ENCODE results near the gene AFF3.

DNA sequence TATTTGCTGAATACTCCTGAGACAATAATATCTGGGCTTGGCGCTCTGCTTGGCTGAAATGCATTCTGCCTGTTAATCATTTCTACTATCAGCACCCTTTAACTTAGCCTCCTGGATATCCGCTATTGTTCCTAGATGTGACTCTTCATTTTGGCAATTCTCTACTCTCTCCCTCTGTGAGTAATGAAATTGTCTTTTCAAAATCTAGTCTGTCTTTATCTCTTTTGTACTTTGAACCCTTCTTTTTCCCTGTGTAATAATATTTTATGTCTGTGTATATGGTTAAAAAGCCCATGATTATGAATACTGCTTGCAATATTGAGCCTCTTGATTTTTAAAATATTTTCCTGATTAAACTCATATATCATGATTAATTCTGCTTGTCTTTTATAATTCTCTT is 646.4 kb downstream of the AFF3 start:
- TF ChIP-seq ZNF83 (CRISPR knock-in tag; IDR thresholded peaks at IDR 0.05; ENCODE audit: borderline replicate concordance), result no peak
- no peak for TF ChIP-seq MYC (CRISPR knock-in tag; IDR thresholded peaks at IDR 0.05; ENCODE audit: borderline replicate concordance)
- TF ChIP-seq, protein P1, sequence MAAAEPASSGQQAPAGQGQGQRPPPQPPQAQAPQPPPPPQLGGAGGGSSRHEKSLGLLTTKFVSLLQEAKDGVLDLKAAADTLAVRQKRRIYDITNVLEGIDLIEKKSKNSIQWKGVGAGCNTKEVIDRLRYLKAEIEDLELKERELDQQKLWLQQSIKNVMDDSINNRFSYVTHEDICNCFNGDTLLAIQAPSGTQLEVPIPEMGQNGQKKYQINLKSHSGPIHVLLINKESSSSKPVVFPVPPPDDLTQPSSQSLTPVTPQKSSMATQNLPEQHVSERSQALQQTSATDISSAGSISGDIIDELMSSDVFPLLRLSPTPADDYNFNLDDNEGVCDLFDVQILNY (CRISPR knock-in tag; conservative IDR thresholded peaks at IDR 0.05), result no peak
- TF ChIP-seq, protein P2, sequence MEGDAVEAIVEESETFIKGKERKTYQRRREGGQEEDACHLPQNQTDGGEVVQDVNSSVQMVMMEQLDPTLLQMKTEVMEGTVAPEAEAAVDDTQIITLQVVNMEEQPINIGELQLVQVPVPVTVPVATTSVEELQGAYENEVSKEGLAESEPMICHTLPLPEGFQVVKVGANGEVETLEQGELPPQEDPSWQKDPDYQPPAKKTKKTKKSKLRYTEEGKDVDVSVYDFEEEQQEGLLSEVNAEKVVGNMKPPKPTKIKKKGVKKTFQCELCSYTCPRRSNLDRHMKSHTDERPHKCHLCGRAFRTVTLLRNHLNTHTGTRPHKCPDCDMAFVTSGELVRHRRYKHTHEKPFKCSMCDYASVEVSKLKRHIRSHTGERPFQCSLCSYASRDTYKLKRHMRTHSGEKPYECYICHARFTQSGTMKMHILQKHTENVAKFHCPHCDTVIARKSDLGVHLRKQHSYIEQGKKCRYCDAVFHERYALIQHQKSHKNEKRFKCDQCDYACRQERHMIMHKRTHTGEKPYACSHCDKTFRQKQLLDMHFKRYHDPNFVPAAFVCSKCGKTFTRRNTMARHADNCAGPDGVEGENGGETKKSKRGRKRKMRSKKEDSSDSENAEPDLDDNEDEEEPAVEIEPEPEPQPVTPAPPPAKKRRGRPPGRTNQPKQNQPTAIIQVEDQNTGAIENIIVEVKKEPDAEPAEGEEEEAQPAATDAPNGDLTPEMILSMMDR (CRISPR knock-in tag; IDR thresholded peaks at IDR 0.05), result no peak

All from HepG2 (cell line).